Central memory CD8-positive, alpha-beta T cell (primary cell): Measurements from ENCODE around the gene SSU72.
"Not testable (repeated sequence)": the region's sequence is repeated elsewhere in the genome, so short reads cannot be mapped to it uniquely, and the experiment has no call there.

Source experiments
- ATAC-seq: fragments of 150-1000 bp; cut with Tn5 transposase; replicated peaks from 2 replicates; pipeline ENCODE4 v1.10.0; 2022; ENCODE audit warnings: mild to moderate bottlenecking, moderate FRiP score, moderate number of reproducible peaks; ENCODE audit not compliant: poor library complexity, severe bottlenecking; ENCODE audit errors: extremely low read depth
- DNase-seq, 2 donors: peaks; one replicate each; pipeline ENCODE4 v3.0.0; 2021; ENCODE audit warnings: low spot score in 2 of 2
- H3K27ac Mint-ChIP-seq: one replicate; pipeline ENCODE4 v1.8.0; 2022; ENCODE audit warnings: low read depth, mild to moderate bottlenecking, moderate library complexity, mixed read lengths
- H3K27me3 Mint-ChIP-seq: one replicate; pipeline ENCODE4 v1.8.0; 2022; ENCODE audit warnings: mixed read lengths
- H3K36me3 Mint-ChIP-seq: one replicate; pipeline ENCODE4 v1.8.0; 2022; ENCODE audit warnings: mild to moderate bottlenecking, moderate library complexity, mixed read lengths; ENCODE audit not compliant: insufficient read depth
- H3K4me1 Mint-ChIP-seq: one replicate; pipeline ENCODE4 v1.8.0; 2022; ENCODE audit warnings: mixed read lengths
- H3K4me3 Mint-ChIP-seq: one replicate; pipeline ENCODE4 v1.8.0; 2022; ENCODE audit warnings: mild to moderate bottlenecking, moderate library complexity, mixed read lengths
- H3K9me3 Mint-ChIP-seq: one replicate; pipeline ENCODE4 v1.8.0; 2022; ENCODE audit warnings: mixed read lengths

Gene SSU72

DNA sequence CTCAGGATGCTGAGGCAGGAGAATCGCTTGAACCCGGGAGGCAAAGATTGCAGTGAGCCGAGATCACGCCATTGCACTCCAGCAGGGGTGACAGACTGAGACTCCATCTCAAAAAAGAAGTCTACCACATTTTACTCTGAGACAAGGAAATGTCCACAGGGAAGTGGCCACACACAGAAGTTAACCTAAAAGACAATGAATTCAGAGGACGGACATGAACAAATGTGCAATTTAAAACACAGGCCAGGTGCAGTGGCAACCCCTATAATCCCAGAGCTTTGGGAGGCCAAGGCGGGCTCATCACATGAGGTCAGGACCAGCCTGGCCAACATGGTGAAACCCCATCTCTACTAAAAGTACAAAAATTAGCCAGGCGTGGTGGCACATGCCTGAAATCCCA is 17.0 kb downstream of the SSU72 start:
- not testable (repeated sequence) for DNase-seq, H3K27me3 Mint-ChIP-seq, H3K9me3 Mint-ChIP-seq, ATAC-seq, H3K4me3 Mint-ChIP-seq, H3K27ac Mint-ChIP-seq
- peaks cover 18% of the 10 kb centered on the region for H3K36me3 Mint-ChIP-seq
- H3K4me1 Mint-ChIP-seq: peaks cover 23% of the 10 kb centered on the region

- not testable (repeated sequence) for H3K9me3 Mint-ChIP-seq, DNase-seq, H3K27me3 Mint-ChIP-seq, H3K4me3 Mint-ChIP-seq, H3K27ac Mint-ChIP-seq, ATAC-seq
- H3K4me1 Mint-ChIP-seq: peaks cover 24% of the 10 kb centered on the region
- H3K36me3 Mint-ChIP-seq: peaks cover 12% of the 10 kb centered on the region
Observed at GRCh38 chr1:1556961-1557360, 17.7 kb downstream of the SSU72 start.

- Mint-ChIP-seq H3K9me3 (no peaks in the 10 kb centered on the region), H3K27ac (no peak overlapping the region), H3K4me3 (no peak overlapping the region), H3K4me1 (peaks cover 23% of the 10 kb centered on the region), H3K36me3 (peaks cover 9% of the 10 kb centered on the region), H3K27me3 (no peaks in the 10 kb centered on the region)
- DNase-seq (no peak), ATAC-seq (no peak)
Observed at GRCh38 chr1:1556505-1556904, 18.2 kb downstream of the SSU72 start.

- Mint-ChIP-seq H3K9me3 (no peaks in the 10 kb centered on the region), H3K36me3 (peaks cover 4% of the 10 kb centered on the region), H3K4me1 (peaks cover 21% of the 10 kb centered on the region), H3K4me3 (no peak overlapping the region), H3K27ac (peak overlapping the region; percentile 51), H3K27me3 (no peaks in the 10 kb centered on the region)
- DNase-seq (no peak), ATAC-seq (no peak)
Observed at GRCh38 chr1:1554926-1555915, 19.4 kb downstream of the SSU72 start.

GRCh38 chr1:1554550-1554925 is 20.1 kb downstream of the SSU72 start:
- Mint-ChIP-seq H3K4me1 (peaks cover 21% of the 10 kb centered on the region), H3K27me3 (no peaks in the 10 kb centered on the region), H3K27ac (peak overlapping the region; percentile 51), H3K9me3 (no peaks in the 10 kb centered on the region), H3K36me3 (peaks cover 4% of the 10 kb centered on the region), H3K4me3 (no peak overlapping the region)
- ATAC-seq (no peak), DNase-seq (no peak)

DNA sequence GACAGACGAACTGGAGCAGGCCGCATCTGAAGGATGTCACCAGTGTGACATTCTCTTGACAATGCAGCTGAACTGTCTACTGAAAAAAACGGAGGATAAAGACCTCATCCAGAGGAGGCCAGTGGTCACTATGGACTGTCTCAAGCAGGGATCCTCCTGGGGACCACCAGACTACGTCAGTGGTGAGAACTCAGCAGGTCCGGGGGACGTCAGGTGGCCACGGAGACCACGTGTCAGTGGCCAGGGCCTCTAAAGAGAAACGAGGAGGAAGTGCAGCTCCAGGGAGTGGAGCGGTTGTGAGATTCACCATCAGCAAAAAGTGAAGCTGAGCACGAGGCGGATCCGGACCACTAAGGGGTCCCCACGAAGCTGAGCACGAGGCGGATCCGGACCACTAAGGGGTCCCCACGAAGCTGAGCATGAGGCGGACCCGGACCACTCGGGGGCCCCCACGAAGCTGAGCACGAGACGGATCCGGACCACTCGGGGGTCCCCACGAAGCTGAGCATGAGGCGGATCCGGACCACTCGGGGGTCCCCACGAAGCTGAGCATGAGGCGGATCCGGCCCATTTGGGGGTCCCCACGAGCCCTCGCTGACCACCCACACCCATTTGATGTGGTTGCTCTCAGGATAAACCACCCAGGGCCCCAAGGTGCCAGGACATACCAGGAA is 20.7 kb downstream of the SSU72 start:
- Mint-ChIP-seq H3K4me1 (peaks cover 21% of the 10 kb centered on the region), H3K27me3 (no peaks in the 10 kb centered on the region), H3K4me3 (no peak overlapping the region), H3K36me3 (peaks cover 4% of the 10 kb centered on the region), H3K27ac (peak overlapping the region; percentile 71), H3K9me3 (no peaks in the 10 kb centered on the region)
- no peak for DNase-seq
- ATAC-seq: no peak

GRCh38 chr1:1552263-1552639 is 22.4 kb downstream of the SSU72 start:
- no peak for ATAC-seq
- no peaks in the 10 kb centered on the region for H3K9me3 Mint-ChIP-seq
- H3K4me1 Mint-ChIP-seq: peaks cover 12% of the 10 kb centered on the region
- H3K27ac Mint-ChIP-seq: peak overlapping the region; percentile 10
- no peak for DNase-seq
- H3K4me3 Mint-ChIP-seq: no peak overlapping the region
- H3K27me3 Mint-ChIP-seq: no peaks in the 10 kb centered on the region
- H3K36me3 Mint-ChIP-seq: peaks cover 4% of the 10 kb centered on the region

GRCh38 chr1:1551524-1552262 is 23.0 kb downstream of the SSU72 start:
- H3K27ac Mint-ChIP-seq: no peak overlapping the region
- H3K9me3 Mint-ChIP-seq: no peaks in the 10 kb centered on the region
- H3K27me3 Mint-ChIP-seq: no peaks in the 10 kb centered on the region
- ATAC-seq: no peak
- peaks cover 12% of the 10 kb centered on the region for H3K4me1 Mint-ChIP-seq
- DNase-seq: no peak
- peaks cover 2% of the 10 kb centered on the region for H3K36me3 Mint-ChIP-seq
- H3K4me3 Mint-ChIP-seq: no peak overlapping the region

DNA sequence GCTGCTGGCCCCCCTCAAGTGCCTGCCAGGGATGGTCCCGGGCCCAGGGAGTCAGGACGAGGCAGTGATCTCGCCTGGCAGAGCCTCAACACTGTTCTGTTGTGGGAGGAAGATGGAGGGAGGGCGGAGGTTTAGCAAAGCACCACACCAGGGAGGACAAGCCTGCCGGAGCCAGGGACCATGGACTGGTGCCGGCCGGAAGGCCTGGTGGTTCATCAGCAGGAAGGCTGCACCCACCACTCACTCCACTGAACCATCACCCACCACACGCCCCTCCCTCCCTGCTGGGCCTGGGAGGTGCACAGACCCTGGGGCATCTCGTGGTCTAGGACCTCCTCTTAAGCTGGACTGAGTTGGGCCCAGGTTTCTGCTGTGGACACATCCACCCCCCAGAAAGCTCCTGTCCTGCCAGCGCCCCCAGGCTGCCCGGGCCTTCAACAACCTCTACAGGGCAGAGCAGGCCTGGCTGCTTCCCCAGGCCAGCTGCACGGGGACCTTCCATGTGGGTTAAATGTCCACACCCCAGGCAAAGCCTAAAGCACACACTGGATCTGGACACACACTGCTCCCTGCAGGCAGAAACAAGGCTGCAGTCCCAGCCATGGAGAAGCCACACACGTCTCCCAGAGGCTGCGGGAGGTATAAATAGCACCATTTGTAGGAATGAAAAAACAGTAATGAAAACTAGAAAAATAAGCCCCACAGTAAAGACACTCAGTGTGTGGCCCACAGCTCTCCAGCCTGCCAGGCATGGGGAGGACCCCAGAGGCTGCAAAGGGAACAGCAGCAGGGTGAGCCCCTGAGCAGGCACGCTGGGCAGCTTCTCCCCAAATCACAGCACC is 23.9 kb downstream of the SSU72 start:
- H3K4me1 Mint-ChIP-seq: peaks cover 12% of the 10 kb centered on the region
- no peak for DNase-seq
- H3K27me3 Mint-ChIP-seq: no peaks in the 10 kb centered on the region
- H3K36me3 Mint-ChIP-seq: peaks cover 2% of the 10 kb centered on the region
- H3K27ac Mint-ChIP-seq: no peak overlapping the region
- no peak overlapping the region for H3K4me3 Mint-ChIP-seq
- no peaks in the 10 kb centered on the region for H3K9me3 Mint-ChIP-seq
- ATAC-seq: no peak

DNA sequence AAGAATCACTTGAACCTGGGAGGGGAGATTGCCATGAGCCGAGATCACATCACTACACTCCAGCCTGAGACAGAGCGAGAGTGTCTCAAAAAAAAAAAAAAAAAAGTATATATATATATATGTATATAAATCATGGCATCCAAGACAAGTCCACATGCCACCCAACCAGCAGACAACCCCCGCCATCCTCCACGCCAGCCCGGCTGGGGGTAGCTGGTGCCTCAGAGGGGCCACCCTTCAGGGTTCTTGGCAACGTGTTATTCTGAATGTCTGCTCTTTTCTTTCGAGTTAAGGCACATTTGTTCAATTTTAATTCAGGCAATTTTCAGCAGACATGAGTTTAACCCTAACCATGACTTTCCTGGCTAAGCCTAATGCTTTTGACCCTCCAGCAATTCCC is 24.6 kb downstream of the SSU72 start:
- no peaks in the 10 kb centered on the region for H3K9me3 Mint-ChIP-seq
- peaks cover 9% of the 10 kb centered on the region for H3K4me1 Mint-ChIP-seq
- no peak for ATAC-seq
- no peaks in the 10 kb centered on the region for H3K27me3 Mint-ChIP-seq
- H3K4me3 Mint-ChIP-seq: no peak overlapping the region
- no peak overlapping the region for H3K27ac Mint-ChIP-seq
- H3K36me3 Mint-ChIP-seq: peaks cover 2% of the 10 kb centered on the region
- no peak for DNase-seq

DNA sequence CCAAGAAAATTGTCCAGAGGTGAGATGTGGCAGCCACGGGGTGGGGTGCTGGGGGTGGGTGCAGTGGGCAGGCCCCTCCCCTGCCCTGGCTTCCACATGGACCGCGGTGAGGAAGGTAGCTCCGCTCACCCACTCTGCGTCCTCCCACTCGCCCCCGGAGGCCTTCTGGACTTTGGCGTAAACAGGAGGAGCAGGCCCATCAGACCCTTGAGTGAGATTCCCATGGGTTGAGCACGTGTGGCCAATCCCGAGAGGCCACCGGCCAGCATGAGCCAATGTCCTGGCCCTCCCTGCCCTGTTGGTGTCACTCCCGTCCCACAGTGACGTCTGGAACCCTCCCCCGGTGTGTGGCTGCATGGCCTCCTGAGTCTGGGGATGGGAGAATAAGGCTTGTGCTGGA is 26.1 kb downstream of the SSU72 start:
- ATAC-seq: no peak
- H3K36me3 Mint-ChIP-seq: peaks cover 6% of the 10 kb centered on the region
- no peak overlapping the region for H3K4me3 Mint-ChIP-seq

DNA sequence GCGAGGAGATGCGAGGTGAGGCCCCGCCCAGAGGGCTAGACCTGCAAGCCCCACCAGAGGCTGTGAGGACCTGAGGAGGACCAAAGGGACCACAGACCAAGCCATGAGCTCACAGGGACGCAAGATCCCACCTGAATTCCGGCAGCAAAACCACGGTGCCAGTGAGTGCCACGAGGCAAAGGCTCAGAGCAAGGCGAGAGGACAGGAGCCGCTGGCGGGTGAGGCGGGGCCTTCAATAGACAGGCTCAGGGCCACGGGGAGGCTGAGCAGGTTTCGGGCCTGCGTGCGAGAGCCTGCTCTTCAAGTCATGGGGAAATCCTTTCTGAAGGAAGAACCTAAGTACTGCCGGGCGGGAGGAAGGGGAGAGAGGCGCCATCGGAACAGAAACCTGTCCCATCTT is 27.2 kb downstream of the SSU72 start:
- Mint-ChIP-seq H3K4me3 (no peak overlapping the region), H3K36me3 (peaks cover 8% of the 10 kb centered on the region), H3K27ac (no peak overlapping the region), H3K27me3 (no peaks in the 10 kb centered on the region), H3K4me1 (peaks cover 5% of the 10 kb centered on the region), H3K9me3 (no peaks in the 10 kb centered on the region)
- ATAC-seq: no peak
- DNase-seq: no peak

More for the DNA sequence above, 26.1 kb downstream of the SSU72 start:
- Mint-ChIP-seq H3K4me1 (peaks cover 5% of the 10 kb centered on the region), H3K27me3 (no peaks in the 10 kb centered on the region), H3K9me3 (no peaks in the 10 kb centered on the region), H3K27ac (no peak overlapping the region)
- DNase-seq: no peak
